ENCODE data around the gene SERPINB5. TPM values are rescaled to one million over a fixed set of nuclear protein-coding genes. Genes with fewer than 3 reads are reported as not detected.

SERPINB5 gene
- total RNA-seq, 1 experiment from 2014 or later = 0.11 TPM

- H3K27ac ChIP-seq (ENCODE audit: low read depth, low read length, poor library complexity, severe bottlenecking) = no peak overlapping the region
- H3K4me3 ChIP-seq (ENCODE audit: low read depth, low read length, poor library complexity, severe bottlenecking) = no peak overlapping the region
- no peak for DNase-seq (ENCODE audit: low spot score)
- no peaks in the 10 kb centered on the region for H3K36me3 ChIP-seq (ENCODE audit: insufficient read depth, low read length, poor library complexity, severe bottlenecking)
- no peaks in the 10 kb centered on the region for H3K4me1 ChIP-seq (ENCODE audit: insufficient read depth, low read length, poor library complexity, severe bottlenecking)
- intact Hi-C loops (cut with micrococcal nuclease; ENCODE audit: unreplicated experiment) = no loop called here
- POLR2A ChIA-PET (ENCODE audit: low non-redundant PET) = no interaction called here
- no peaks in the 10 kb centered on the region for H3K27me3 ChIP-seq (replicated peaks; ENCODE audit: insufficient read depth, low read depth, low read length, poor library complexity)
- TF ChIP-seq EZH2 (IDR thresholded peaks at IDR 0.05; ENCODE audit: borderline replicate concordance, low read depth, low read length, poor library complexity, severe bottlenecking) = no peak
- BruUV-seq (replicated peaks) = no TSS peak
- CTCF ChIA-PET = no interaction called here
- no peaks in the 10 kb centered on the region for H3K9me3 ChIP-seq (ENCODE audit: low read depth, low read length, poor library complexity, severe bottlenecking)
Measured at GRCh38 chr18:63528863-63529492, 52.2 kb downstream of the SERPINB5 start.

GRCh38 chr18:63532471-63532870 lies 55.7 kb downstream of the SERPINB5 start:
- Histone ChIP-seq H3K9me3 (ENCODE audit: low read depth, low read length, poor library complexity, severe bottlenecking) (no peaks in the 10 kb centered on the region), H3K36me3 (ENCODE audit: insufficient read depth, low read length, poor library complexity, severe bottlenecking) (no peaks in the 10 kb centered on the region), H3K4me1 (ENCODE audit: insufficient read depth, low read length, poor library complexity, severe bottlenecking) (no peaks in the 10 kb centered on the region), H3K4me3 (ENCODE audit: low read depth, low read length, poor library complexity, severe bottlenecking) (no peak overlapping the region), H3K27ac (ENCODE audit: low read depth, low read length, poor library complexity, severe bottlenecking) (no peak overlapping the region), H3K27me3 (replicated peaks; ENCODE audit: insufficient read depth, low read depth, low read length, poor library complexity) (no peaks in the 10 kb centered on the region)
- intact Hi-C loops (cut with micrococcal nuclease; ENCODE audit: unreplicated experiment) = no loop called here
- DNase-seq (ENCODE audit: low spot score) = no peak
- ChIA-PET CTCF (no interaction called here), POLR2A (ENCODE audit: low non-redundant PET) (no interaction called here)
- no TSS peak for BruUV-seq (replicated peaks)
- no peak for TF ChIP-seq EZH2 (IDR thresholded peaks at IDR 0.05; ENCODE audit: borderline replicate concordance, low read depth, low read length, poor library complexity, severe bottlenecking)
- no peak for TF ChIP-seq CTCF (conservative IDR thresholded peaks at IDR 0.05; ENCODE audit: low read depth, low read length)

GRCh38 chr18:63534615-63535014 lies 57.9 kb downstream of the SERPINB5 start:
- Histone ChIP-seq H3K4me3 (ENCODE audit: low read depth, low read length, poor library complexity, severe bottlenecking) (no peak overlapping the region), H3K36me3 (ENCODE audit: insufficient read depth, low read length, poor library complexity, severe bottlenecking) (no peaks in the 10 kb centered on the region), H3K9me3 (ENCODE audit: low read depth, low read length, poor library complexity, severe bottlenecking) (no peaks in the 10 kb centered on the region), H3K4me1 (ENCODE audit: insufficient read depth, low read length, poor library complexity, severe bottlenecking) (peaks cover 4% of the 10 kb centered on the region), H3K27me3 (replicated peaks; ENCODE audit: insufficient read depth, low read depth, low read length, poor library complexity) (no peaks in the 10 kb centered on the region), H3K27ac (ENCODE audit: low read depth, low read length, poor library complexity, severe bottlenecking) (no peak overlapping the region)
- CTCF ChIA-PET = no interaction called here
- POLR2A ChIA-PET (ENCODE audit: low non-redundant PET) = no interaction called here
- no TSS peak for BruUV-seq (replicated peaks)
- intact Hi-C loops (cut with micrococcal nuclease; ENCODE audit: unreplicated experiment) = no loop called here
- no peak for TF ChIP-seq EZH2 (IDR thresholded peaks at IDR 0.05; ENCODE audit: borderline replicate concordance, low read depth, low read length, poor library complexity, severe bottlenecking)
- TF ChIP-seq CTCF (conservative IDR thresholded peaks at IDR 0.05; ENCODE audit: low read depth, low read length) = no peak
- DNase-seq (ENCODE audit: low spot score) = no peak
